ENCODE results near the gene TMSB15C. TPM values are rescaled to one million over a fixed set of nuclear protein-coding genes. Genes with fewer than 3 reads are reported as not detected.
"Not testable (repeated sequence)": the region's sequence is repeated elsewhere in the genome, so short reads cannot be mapped to it uniquely, and the experiment has no call there.

Gene TMSB15C
- total RNA-seq, 4 donors from 2014 or later, result 0.83 to 2.1 (median 1.1) TPM

- WGBS, result 73% methylated on average over 4 of the region's 5 CpGs
- no peak for DNase-seq (ENCODE audit: extremely low spot score)
- TF ChIP-seq EP300 (IDR thresholded peaks at IDR 0.05), result no peak
- TF ChIP-seq POLR2A (IDR thresholded peaks at IDR 0.05; ENCODE audit: low read depth), result no peak
- no peak for TF ChIP-seq POLR2AphosphoS5 (IDR thresholded peaks at IDR 0.05)
- TF ChIP-seq, protein P1, sequence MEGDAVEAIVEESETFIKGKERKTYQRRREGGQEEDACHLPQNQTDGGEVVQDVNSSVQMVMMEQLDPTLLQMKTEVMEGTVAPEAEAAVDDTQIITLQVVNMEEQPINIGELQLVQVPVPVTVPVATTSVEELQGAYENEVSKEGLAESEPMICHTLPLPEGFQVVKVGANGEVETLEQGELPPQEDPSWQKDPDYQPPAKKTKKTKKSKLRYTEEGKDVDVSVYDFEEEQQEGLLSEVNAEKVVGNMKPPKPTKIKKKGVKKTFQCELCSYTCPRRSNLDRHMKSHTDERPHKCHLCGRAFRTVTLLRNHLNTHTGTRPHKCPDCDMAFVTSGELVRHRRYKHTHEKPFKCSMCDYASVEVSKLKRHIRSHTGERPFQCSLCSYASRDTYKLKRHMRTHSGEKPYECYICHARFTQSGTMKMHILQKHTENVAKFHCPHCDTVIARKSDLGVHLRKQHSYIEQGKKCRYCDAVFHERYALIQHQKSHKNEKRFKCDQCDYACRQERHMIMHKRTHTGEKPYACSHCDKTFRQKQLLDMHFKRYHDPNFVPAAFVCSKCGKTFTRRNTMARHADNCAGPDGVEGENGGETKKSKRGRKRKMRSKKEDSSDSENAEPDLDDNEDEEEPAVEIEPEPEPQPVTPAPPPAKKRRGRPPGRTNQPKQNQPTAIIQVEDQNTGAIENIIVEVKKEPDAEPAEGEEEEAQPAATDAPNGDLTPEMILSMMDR (IDR thresholded peaks at IDR 0.05), result no peak
Observed at GRCh38 chrX:104084534-104085277, 8.7 kb upstream of the TMSB15C start.

DNA sequence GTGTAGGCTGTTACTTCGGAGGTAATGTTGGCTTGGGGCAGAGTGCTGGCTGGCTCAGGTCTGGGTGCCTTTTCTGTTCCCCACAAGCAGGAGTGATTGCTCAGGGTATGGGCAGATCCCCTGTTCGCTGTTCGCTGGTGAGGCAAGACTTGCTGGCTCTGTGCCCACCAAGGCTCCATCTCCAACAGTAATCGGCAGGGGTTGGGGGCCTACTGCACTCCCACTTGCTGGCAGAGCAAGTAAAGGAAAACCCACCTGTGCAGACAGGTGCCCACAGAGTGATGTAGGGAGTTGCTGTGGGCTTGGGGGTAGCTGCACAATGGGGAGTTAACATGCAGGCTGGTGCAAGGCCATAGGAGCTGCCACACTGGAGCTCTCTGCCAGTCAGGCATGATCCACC lies 8.0 kb upstream of the TMSB15C start:
- no peaks in the 10 kb centered on the region for H3K9me3 ChIP-seq
- no peak overlapping the region for H3K27ac ChIP-seq (replicated peaks in 1 of 4)
- DNase-seq (ENCODE audit: extremely low spot score), result no peak
- no peak for TF ChIP-seq POLR2A (IDR thresholded peaks at IDR 0.05; ENCODE audit: low read depth)
- TF ChIP-seq, protein P1 (IDR thresholded peaks at IDR 0.05), result no peak
- TF ChIP-seq EP300 (IDR thresholded peaks at IDR 0.05), result no peak
- no peak for TF ChIP-seq POLR2AphosphoS5 (IDR thresholded peaks at IDR 0.05)
- intact Hi-C loops (cut with DNase I), result no loop called here
- no peak overlapping the region for H3K4me3 ChIP-seq
- H3K4me1 ChIP-seq, result no peaks in the 10 kb centered on the region
- H3K36me3 ChIP-seq, result no peaks in the 10 kb centered on the region
- WGBS, result 50% methylated on average over 1 of the region's 4 CpGs
- H3K27me3 ChIP-seq, result no peaks in the 10 kb centered on the region

More at GRCh38 chrX:104084534-104085277, 8.7 kb upstream of the TMSB15C start:
- no peaks in the 10 kb centered on the region for H3K4me1 ChIP-seq
- H3K4me3 ChIP-seq, result no peak overlapping the region
- no peak overlapping the region for H3K27ac ChIP-seq (replicated peaks in 1 of 4)
- no peaks in the 10 kb centered on the region for H3K9me3 ChIP-seq
- H3K27me3 ChIP-seq, result no peaks in the 10 kb centered on the region
- H3K36me3 ChIP-seq, result no peaks in the 10 kb centered on the region
- intact Hi-C loops (cut with DNase I), result no loop called here

GRCh38 chrX:104077854-104078253 lies 1.8 kb upstream of the TMSB15C start:
- H3K4me3 ChIP-seq; DNase-seq (ENCODE audit: extremely low spot score); H3K4me1 ChIP-seq; H3K36me3 ChIP-seq; H3K27ac ChIP-seq (replicated peaks in 1 of 4); H3K9me3 ChIP-seq; H3K27me3 ChIP-seq; intact Hi-C loops (cut with DNase I): not testable (repeated sequence)
- WGBS, result no CpG with 5 or more reads among the region's 6 CpGs

- H3K4me3 ChIP-seq; intact Hi-C loops (cut with DNase I); H3K27me3 ChIP-seq; H3K9me3 ChIP-seq; H3K27ac ChIP-seq (replicated peaks in 1 of 4); H3K36me3 ChIP-seq; H3K4me1 ChIP-seq; DNase-seq (ENCODE audit: extremely low spot score): not testable (repeated sequence)
- WGBS, result no CpG with 5 or more reads among the region's 18 CpGs
Observed at GRCh38 chrX:104062636-104063035, 13.4 kb downstream of the TMSB15C start.

GRCh38 chrX:104054956-104055355 lies 21.1 kb downstream of the TMSB15C start:
- H3K4me1 ChIP-seq; intact Hi-C loops (cut with DNase I): not testable (repeated sequence)

DNA sequence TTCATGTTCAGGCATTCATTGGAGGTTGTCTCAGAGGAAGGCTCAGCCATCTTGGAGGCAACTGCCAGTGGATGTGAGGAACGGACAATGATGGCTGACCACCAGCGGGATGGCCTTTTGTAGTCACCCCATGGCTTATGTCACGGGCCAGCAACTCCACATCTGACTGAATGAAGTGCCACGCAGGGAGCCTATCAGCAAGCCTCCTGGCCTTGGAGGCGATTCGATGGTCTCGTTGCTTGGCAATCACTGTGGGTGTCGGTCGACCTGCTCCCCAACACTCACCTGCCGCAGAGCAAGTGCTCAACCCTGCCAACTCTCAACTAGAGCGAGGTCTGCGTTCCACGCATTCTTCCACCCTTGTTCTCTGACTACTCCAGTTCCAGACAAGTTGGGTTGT lies 28.9 kb downstream of the TMSB15C start:
- no peaks in the 10 kb centered on the region for H3K27me3 ChIP-seq
- intact Hi-C loops (cut with DNase I), result no loop called here
- H3K4me3 ChIP-seq, result no peak overlapping the region
- no peak overlapping the region for H3K27ac ChIP-seq (replicated peaks in 1 of 4)
- TF ChIP-seq POLR2AphosphoS5 (IDR thresholded peaks at IDR 0.05), result no peak
- no peak for TF ChIP-seq POLR2A (IDR thresholded peaks at IDR 0.05; ENCODE audit: low read depth)
- no peak for TF ChIP-seq EP300 (IDR thresholded peaks at IDR 0.05)
- TF ChIP-seq, protein P1 (IDR thresholded peaks at IDR 0.05), result no peak
- H3K9me3 ChIP-seq, result no peaks in the 10 kb centered on the region
- 85% methylated on average over 10 of the region's 13 CpGs for WGBS
- DNase-seq (ENCODE audit: extremely low spot score), result no peak
- H3K4me1 ChIP-seq, result no peaks in the 10 kb centered on the region
- H3K36me3 ChIP-seq, result no peaks in the 10 kb centered on the region

More at GRCh38 chrX:104054956-104055355, 21.1 kb downstream of the TMSB15C start:
- not testable (repeated sequence) for H3K9me3 ChIP-seq; H3K4me3 ChIP-seq; DNase-seq (ENCODE audit: extremely low spot score); H3K27ac ChIP-seq (replicated peaks in 1 of 4); H3K36me3 ChIP-seq; H3K27me3 ChIP-seq
- WGBS, result no CpG with 5 or more reads among the region's 13 CpGs

Data from esophagus muscularis mucosa (tissue), 4 donors.